GM18502 (cell line): ENCODE results near the gene SOS2.

Experiments used
- ATAC-seq: cut with Tn5 transposase; IDR thresholded peaks from one replicate; pipeline ENCODE4 v1.9.1; 2021; ENCODE audit warnings: mild to moderate bottlenecking; ENCODE audit not compliant: unreplicated experiment, poor library complexity

Gene SOS2

DNA sequence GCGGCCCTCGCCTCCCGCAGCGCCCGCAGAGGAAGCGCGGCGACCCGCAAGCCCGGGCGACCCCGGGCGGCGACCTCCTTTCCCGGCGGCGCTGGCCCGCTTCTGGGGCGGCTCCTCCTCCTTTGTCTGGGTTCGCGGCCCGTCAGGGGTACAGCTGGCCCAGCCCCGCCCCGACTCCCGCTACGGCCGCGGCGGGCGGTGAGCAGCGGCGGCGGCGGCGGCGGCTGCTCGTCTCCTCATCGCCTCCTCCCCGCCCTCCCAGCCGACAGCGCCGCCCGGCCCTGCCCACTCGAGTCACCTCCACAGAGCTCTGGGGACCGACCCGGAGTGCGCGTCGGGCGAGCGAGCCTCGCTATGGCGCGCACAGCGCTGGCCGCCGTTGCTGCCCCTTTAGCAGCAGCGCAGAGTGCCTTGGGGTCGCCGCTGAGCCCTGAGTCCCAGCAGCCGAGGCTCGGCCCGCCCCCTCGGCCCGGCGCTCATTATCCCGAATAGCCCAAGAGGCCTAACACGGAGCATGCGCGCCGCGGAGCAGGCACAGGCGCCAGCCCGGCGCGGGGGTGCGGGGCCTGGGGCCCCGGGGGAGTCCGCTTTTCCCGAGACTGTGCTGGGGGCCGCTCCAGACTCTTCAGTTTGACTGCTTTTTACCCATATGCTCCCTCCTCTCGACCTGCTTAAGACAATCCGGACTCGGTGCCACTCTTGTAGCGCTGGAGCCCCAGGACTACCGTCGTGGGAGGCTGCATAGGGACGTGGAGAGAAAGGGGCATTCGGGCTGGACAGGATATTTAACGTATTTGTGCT is at the start of gene SOS2:
TSS of gene SOS2 (minus strand) at position 104 of the 801 bp plus-strand sequence. CDS start 295 bp downstream, outside the sequence.
- peak; percentile 89 for ATAC-seq

DNA sequence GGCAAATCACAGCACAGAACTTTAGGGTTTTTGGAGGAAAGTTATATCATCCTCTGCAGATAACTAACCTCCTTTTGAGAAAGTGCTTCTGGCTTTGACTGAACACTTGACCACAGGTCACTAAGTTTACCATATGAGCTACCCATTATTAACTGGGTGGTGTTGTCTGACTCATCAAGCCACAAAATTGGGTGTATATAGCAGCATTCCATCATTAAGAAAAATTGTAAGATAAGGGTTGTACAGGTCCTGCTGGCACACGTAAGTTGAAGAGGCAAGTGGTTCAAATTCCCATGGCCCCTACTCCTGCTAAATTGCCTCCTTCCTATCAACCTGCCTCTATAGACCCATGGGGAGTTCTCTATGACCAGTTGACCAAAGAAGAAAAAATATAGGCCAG is 41.1 kb upstream of the SOS2 start:
- ATAC-seq: no peak

- no peak for ATAC-seq
Measured at GRCh38 chr14:50270932-50271331, 39.6 kb upstream of the SOS2 start.

GRCh38 chr14:50265029-50265428 is 33.7 kb upstream of the SOS2 start:
- ATAC-seq: no peak

GRCh38 chr14:50263321-50263720 is 31.9 kb upstream of the SOS2 start:
- ATAC-seq: no peak

DNA sequence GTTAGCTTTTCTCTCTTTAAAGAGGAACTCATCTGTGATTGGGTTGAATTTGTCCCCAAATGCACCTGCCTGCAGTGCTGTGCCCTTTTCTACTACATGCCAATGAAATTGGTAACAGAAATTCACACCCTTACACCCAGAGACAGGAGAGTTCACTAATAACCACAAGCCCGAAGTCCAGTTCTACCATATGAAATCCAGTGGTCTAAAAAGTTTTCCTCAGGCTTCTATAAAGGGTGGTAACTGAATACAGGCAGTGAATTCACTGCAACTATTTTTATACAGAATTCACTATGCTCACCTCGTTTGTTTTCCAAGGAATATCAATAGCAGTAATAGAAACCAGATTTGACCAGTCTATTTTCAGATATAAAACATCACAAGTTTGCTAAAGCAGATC is 31.5 kb upstream of the SOS2 start:
- no peak for ATAC-seq

DNA sequence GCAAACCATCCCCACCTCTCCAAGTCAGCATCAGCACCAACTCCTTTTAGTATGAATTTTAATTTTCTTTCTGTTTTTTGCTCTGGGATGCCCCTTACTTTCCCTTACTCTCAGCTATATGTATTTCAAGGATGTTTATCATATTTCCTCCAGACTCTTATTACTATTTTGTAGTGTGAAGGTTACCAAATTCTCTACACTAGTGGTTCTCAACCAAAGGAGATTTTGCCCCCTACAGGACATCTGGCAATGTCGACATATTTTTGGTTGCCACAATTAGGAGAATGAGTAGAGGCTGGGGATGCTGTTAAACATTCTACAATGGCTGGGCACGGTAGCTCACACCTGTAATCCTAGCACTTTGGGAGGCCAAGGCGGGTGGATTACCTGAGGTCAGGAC is 29.1 kb upstream of the SOS2 start:
- ATAC-seq: peak; percentile 52

GRCh38 chr14:50260072-50260471 is 28.7 kb upstream of the SOS2 start:
- ATAC-seq: no peak

- ATAC-seq: no peak
Measured at GRCh38 chr14:50257732-50258131, 26.4 kb upstream of the SOS2 start.

GRCh38 chr14:50254248-50254647 is 22.9 kb upstream of the SOS2 start:
- ATAC-seq: no peak

GRCh38 chr14:50249136-50249775 is 17.9 kb upstream of the SOS2 start:
- ATAC-seq: no peak

- no peak for ATAC-seq
Measured at GRCh38 chr14:50247245-50247644, 15.9 kb upstream of the SOS2 start.

DNA sequence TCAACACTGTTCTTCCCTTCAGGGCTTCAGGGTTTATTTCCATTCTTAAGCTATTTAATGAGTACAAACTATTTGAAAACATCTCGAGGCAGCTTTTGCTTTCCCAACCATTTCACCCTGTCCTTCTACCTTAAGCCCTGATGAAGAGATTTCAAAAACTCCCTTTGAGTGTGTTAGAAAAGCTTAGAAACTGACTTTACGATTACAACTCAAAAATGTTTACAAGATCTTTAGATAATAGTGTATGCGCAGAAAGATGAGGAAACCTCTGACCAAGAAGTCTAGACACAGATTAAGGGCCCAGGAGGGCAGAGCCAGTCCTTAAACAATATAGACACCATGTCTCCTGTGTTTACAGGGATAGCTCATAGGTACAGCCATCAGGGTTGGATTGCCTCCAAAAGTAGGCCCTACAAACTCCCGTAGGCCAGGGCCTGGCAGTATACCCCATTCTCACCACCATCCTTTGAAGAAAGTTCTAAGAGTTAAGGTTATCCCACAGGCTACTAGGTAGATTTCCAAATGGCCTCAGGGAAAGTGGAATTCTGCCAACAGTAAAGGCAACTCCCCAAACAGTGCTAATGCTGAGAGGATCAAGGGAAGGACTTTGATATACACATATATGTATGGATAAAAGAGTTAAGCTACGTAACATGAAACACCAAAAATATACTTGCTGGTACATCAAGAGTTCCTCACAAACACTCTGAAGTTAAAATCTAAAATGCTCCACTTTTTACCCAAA is 11.4 kb upstream of the SOS2 start:
- no peak for ATAC-seq

- no peak for ATAC-seq
Measured at GRCh38 chr14:50242096-50242495, 10.7 kb upstream of the SOS2 start.

- no peak for ATAC-seq
Measured at GRCh38 chr14:50237427-50237826, 6.0 kb upstream of the SOS2 start.

DNA sequence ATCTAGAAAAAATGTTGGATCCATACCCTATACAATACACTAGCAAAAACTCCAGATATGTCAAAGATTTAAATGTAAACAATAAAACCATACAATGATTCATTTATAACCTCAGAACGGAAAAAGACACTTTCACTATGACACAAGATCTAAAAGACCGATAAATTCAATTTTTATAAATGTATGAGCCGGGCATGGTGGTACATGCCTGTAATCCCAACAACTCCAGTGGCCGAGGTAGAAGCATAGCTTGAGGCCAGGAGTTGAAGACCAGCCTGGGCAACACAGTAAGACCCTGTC is 2.5 kb upstream of the SOS2 start:
- ATAC-seq: no peak

- ATAC-seq: no peak
Measured at GRCh38 chr14:50233166-50233950, 2.0 kb upstream of the SOS2 start.

DNA sequence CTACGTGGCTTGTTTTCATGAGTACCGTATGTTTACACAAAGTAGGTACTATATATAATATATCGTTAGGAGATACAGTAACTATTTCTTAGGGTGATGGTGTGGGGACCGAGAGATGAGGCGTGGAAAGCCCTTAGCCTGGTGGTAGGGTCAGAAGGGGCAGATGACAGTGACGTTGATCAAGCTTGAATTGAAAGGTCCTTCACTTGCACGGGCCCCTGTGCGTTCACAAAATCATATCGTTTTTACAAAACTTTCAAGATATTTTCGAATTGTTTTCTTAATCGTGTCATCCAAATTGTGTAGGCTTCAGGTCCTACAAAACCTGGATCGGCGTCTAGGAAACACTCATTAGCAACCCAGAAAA is 881 bp upstream of the SOS2 start:
- no peak for ATAC-seq

DNA sequence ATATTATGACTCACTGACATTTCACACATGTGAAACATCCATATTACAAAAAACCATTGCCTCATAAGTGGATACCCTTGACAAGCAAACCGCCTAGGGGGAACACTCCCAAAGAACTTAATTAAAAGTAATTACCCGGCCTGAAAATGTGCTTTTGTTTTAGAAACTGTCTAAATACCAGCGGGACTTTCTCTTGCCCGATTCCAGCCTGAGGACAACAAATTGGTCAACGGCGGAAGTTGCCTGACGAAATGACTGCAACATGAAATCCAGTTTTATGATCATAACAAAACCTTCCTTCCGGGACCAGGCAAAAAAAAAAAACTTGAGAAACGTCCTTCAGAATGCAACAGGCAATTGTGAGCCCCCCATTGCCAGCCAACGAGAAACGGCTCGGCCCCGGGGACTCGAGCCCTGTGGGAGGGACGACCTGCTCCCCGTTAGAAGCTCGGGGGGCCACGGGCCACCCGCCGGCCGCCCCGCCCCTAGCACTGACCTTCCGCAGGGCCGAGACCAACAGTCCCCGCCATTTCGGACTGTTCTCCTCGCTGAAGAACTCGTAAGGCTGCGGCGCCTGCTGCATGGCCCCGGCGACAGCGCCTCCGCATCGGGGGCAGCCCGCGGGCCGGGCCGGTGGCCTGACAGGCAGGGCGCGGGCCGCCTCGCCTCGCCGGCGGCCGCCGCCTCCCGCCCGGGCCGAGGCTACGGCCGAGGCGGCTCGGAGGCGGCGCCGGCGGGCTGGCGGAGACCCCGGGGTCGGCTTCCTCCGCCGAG is 490 bp downstream of the SOS2 start:
- ATAC-seq: peak; percentile 40

DNA sequence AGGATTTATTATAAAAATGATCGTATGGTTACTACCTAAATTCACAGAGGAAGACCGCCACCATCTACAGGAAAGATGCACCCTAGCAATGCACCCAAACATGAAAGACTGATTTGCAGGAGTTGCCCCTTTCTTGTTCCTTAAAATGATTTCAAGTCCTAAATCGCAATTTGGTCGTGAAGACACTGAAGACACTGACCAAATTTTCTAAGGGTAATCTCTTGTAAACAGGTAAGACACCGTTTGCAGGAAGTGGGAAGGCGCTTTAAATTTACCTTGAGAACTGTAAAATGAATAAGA is 1.0 kb downstream of the SOS2 start:
- ATAC-seq: no peak
